ENCODE results near the gene PELI2.

Gene PELI2

GRCh38 chr14:56262530-56262929, 144.3 kb downstream of the PELI2 start:
- DNase-seq: no peak

GRCh38 chr14:56268039-56268438, 149.8 kb downstream of the PELI2 start:
- no peak for DNase-seq

- no peak for DNase-seq
Measured at GRCh38 chr14:56268673-56269072, 150.5 kb downstream of the PELI2 start.

- no peak for DNase-seq
Measured at GRCh38 chr14:56270921-56271320, 152.7 kb downstream of the PELI2 start.

- no peak for DNase-seq
Measured at GRCh38 chr14:56271970-56272369, 153.8 kb downstream of the PELI2 start.

- DNase-seq: no peak
Measured at GRCh38 chr14:56273155-56273554, 154.9 kb downstream of the PELI2 start.

- no peak for DNase-seq
Measured at GRCh38 chr14:56273951-56274350, 155.7 kb downstream of the PELI2 start.

GRCh38 chr14:56274556-56274955, 156.3 kb downstream of the PELI2 start:
- no peak for DNase-seq

GRCh38 chr14:56276108-56276507, 157.9 kb downstream of the PELI2 start:
- DNase-seq: no peak

- no peak for DNase-seq
Measured at GRCh38 chr14:56278383-56278782, 160.2 kb downstream of the PELI2 start.

- DNase-seq: no peak
Measured at GRCh38 chr14:56280843-56281242, 162.6 kb downstream of the PELI2 start.

GRCh38 chr14:56282179-56282578, 164.0 kb downstream of the PELI2 start:
- no peak for DNase-seq

- DNase-seq: no peak
Measured at GRCh38 chr14:56284641-56285040, 166.4 kb downstream of the PELI2 start.

- no peak for DNase-seq
Measured at GRCh38 chr14:56289155-56289554, 170.9 kb downstream of the PELI2 start.

- no peak for DNase-seq
Measured at GRCh38 chr14:56290195-56290594, 172.0 kb downstream of the PELI2 start.

GRCh38 chr14:56292970-56293369, 174.8 kb downstream of the PELI2 start:
- no peak for DNase-seq

GRCh38 chr14:56293506-56293905, 175.3 kb downstream of the PELI2 start:
- no peak for DNase-seq

GRCh38 chr14:56294128-56294527, 175.9 kb downstream of the PELI2 start:
- DNase-seq: no peak

- DNase-seq: no peak
Measured at GRCh38 chr14:56295743-56296142, 177.5 kb downstream of the PELI2 start.

- no peak for DNase-seq
Measured at GRCh38 chr14:56297449-56297848, 179.2 kb downstream of the PELI2 start.

- no peak for DNase-seq
Measured at GRCh38 chr14:56299306-56299984, 181.2 kb downstream of the PELI2 start.

GRCh38 chr14:56300495-56300894, 182.3 kb downstream of the PELI2 start:
- no peak for DNase-seq

- no peak for DNase-seq
Measured at GRCh38 chr14:56304456-56304855, 186.2 kb downstream of the PELI2 start.

- no peak for DNase-seq
Measured at GRCh38 chr14:56309198-56309597, 191.0 kb downstream of the PELI2 start.

- no peak for DNase-seq
Measured at GRCh38 chr14:56310643-56311042, 192.4 kb downstream of the PELI2 start.

All from NCI-H2081 (cell line).